ENCODE measurements around the gene ATP9A. TPM values are rescaled to one million over a fixed set of nuclear protein-coding genes. Genes with fewer than 3 reads are reported as not detected.

Gene ATP9A
- total and polyA plus RNA-seq, 10 of the 15 experiments (the other 5 are each of a cell fraction or from before 2014, with no cell fraction given): 0.03 to 0.81 (median 0.14) TPM

DNA sequence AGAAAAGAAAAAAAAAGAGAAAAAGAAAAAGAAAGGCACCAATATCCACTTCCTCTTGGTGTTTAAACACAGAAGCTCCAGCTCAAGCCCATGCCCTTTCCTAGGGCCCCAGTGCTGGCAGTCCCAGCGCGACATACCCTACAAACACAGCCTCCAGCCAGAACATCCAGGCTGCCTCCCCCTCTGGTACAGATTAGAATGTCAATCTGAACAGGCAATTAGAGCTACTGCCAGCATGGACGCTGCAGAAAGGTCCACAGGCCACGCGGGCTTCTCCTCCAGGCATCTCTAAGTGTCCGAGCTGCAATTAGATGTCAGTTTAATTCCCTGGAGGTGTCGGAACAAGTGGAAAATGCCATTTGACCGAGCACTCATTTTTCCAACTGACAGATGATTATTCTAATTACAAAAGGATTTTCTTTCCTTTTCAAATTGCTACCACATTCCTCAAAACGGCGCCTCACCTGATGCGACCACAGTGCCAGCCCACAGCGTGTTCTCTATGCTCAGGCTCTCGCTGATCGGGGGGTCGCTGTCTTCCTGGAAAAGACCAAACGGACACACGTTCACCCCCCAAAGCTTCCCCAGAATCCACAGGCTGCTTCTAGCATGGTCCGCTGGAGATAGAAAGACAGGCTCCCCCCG, 79.5 kb downstream of the ATP9A start:
- Histone ChIP-seq H4K20me1 (ENCODE audit: control insufficient read depth, insufficient read depth) (no peaks in the 10 kb centered on the region), H3K27ac (ENCODE audit: control insufficient read depth, insufficient read depth) (no peak overlapping the region), H3K4me3 (no peak overlapping the region), H3K79me2 (ENCODE audit: control insufficient read depth, insufficient read depth, low read length) (no peaks in the 10 kb centered on the region), H3K36me3 (ENCODE audit: control insufficient read depth in 2 of 2, insufficient read depth in 2 of 2, low read length in 1 of 2) (no peaks in the 10 kb centered on the region), H2AFZ (ENCODE audit: control insufficient read depth, low read depth, low read length) (no peak overlapping the region), H3K4me2 (ENCODE audit: control insufficient read depth, insufficient read depth) (no peak overlapping the region), H3K9me3 (replicated peaks; ENCODE audit: control insufficient read depth, insufficient read depth, low read length) (no peaks in the 10 kb centered on the region), H3K4me1 (ENCODE audit: control insufficient read depth, insufficient read depth, low read length) (no peaks in the 10 kb centered on the region), H3K27me3 (replicated peaks in 1 of 2; ENCODE audit: control insufficient read depth in 2 of 2, insufficient read depth in 2 of 2, low read length in 1 of 2) (no peaks in the 10 kb centered on the region), H3K9ac (ENCODE audit: control insufficient read depth, insufficient read depth, low read length) (no peak overlapping the region)
- ATAC-seq (no peak), DNase-seq (ENCODE audit: low read depth, low spot score) (no peak), FAIRE-seq (no peak)
- ChIA-PET RAD21 (ENCODE audit: unreplicated experiment) (no interaction called here), SMC1A (ENCODE audit: uncharacterized antibody, unreplicated experiment) (no interaction called here), POLR2A (no interaction called here), CTCF (no interaction called here)
- TF ChIP-seq EZH2 (IDR thresholded peaks at IDR 0.05; ENCODE audit: borderline replicate concordance, control insufficient read depth, low read depth, low read length) (no peak), MAX (IDR thresholded peaks at IDR 0.05; ENCODE audit: low read depth, low read length) (no peak), POLR2AphosphoS2 (IDR thresholded peaks at IDR 0.05; ENCODE audit: low read depth, low read length) (no peak)
- BruUV-seq (replicated peaks): no TSS peak
- intact Hi-C loops (cut with micrococcal nuclease; ENCODE audit: unreplicated experiment) (no loop called here), in situ Hi-C loops (cut with MboI) (no loop called here)
- WGBS (ENCODE audit: insufficient coverage, insufficient replicate concordance, low lambda C conversion rate, missing lambda C conversion rate): 63% methylated on average over 19 of the region's 19 CpGs

GRCh38 chr20:51687630-51688029, 80.6 kb downstream of the ATP9A start:
- Histone ChIP-seq H3K4me1 (ENCODE audit: control insufficient read depth, insufficient read depth, low read length) (no peaks in the 10 kb centered on the region), H3K4me2 (ENCODE audit: control insufficient read depth, insufficient read depth) (no peak overlapping the region), H3K79me2 (ENCODE audit: control insufficient read depth, insufficient read depth, low read length) (no peaks in the 10 kb centered on the region), H3K27ac (ENCODE audit: control insufficient read depth, insufficient read depth) (no peak overlapping the region), H3K9me3 (replicated peaks; ENCODE audit: control insufficient read depth, insufficient read depth, low read length) (no peaks in the 10 kb centered on the region), H4K20me1 (ENCODE audit: control insufficient read depth, insufficient read depth) (no peaks in the 10 kb centered on the region), H2AFZ (ENCODE audit: control insufficient read depth, low read depth, low read length) (no peak overlapping the region), H3K9ac (ENCODE audit: control insufficient read depth, insufficient read depth, low read length) (no peak overlapping the region), H3K36me3 (ENCODE audit: control insufficient read depth in 2 of 2, insufficient read depth in 2 of 2, low read length in 1 of 2) (no peaks in the 10 kb centered on the region), H3K27me3 (replicated peaks in 1 of 2; ENCODE audit: control insufficient read depth in 2 of 2, insufficient read depth in 2 of 2, low read length in 1 of 2) (no peaks in the 10 kb centered on the region), H3K4me3 (no peak overlapping the region)
- 11% methylated on average over 3 of the region's 3 CpGs for WGBS (ENCODE audit: insufficient coverage, insufficient replicate concordance, low lambda C conversion rate, missing lambda C conversion rate)
- in situ Hi-C loops (cut with MboI) (no loop called here), intact Hi-C loops (cut with micrococcal nuclease; ENCODE audit: unreplicated experiment) (no loop called here)
- ChIA-PET CTCF (no interaction called here), POLR2A (no interaction called here), RAD21 (ENCODE audit: unreplicated experiment) (no interaction called here), SMC1A (ENCODE audit: uncharacterized antibody, unreplicated experiment) (no interaction called here)
- DNase-seq (ENCODE audit: low read depth, low spot score) (no peak), ATAC-seq (no peak), FAIRE-seq (no peak)
- no TSS peak for BruUV-seq (replicated peaks)
- TF ChIP-seq BHLHE40 (IDR thresholded peaks at IDR 0.05; ENCODE audit: borderline replicate concordance in 1 of 2, low read depth in 2 of 2, low read length in 1 of 2) (no peak), PRDM15 (CRISPR knock-in tag; IDR thresholded peaks at IDR 0.05) (no peak), MEF2A (IDR thresholded peaks at IDR 0.05; ENCODE audit: insufficient read depth, low read depth, low read length) (no peak), EED (IDR thresholded peaks at IDR 0.05; ENCODE audit: low read depth) (no peak), JUNB (IDR thresholded peaks at IDR 0.05) (no peak), SP1 (IDR thresholded peaks at IDR 0.05; ENCODE audit: low read depth, low read length) (no peak), ZNF207 (IDR thresholded peaks at IDR 0.05; ENCODE audit: borderline replicate concordance) (no peak), SPI1 (IDR thresholded peaks at IDR 0.05; ENCODE audit: borderline replicate concordance, insufficient read depth, low read depth, low read length) (no peak), STAT3 (IDR thresholded peaks at IDR 0.05; ENCODE audit: low read depth, low read length) (no peak)
- TF ChIP-seq, protein P1, sequence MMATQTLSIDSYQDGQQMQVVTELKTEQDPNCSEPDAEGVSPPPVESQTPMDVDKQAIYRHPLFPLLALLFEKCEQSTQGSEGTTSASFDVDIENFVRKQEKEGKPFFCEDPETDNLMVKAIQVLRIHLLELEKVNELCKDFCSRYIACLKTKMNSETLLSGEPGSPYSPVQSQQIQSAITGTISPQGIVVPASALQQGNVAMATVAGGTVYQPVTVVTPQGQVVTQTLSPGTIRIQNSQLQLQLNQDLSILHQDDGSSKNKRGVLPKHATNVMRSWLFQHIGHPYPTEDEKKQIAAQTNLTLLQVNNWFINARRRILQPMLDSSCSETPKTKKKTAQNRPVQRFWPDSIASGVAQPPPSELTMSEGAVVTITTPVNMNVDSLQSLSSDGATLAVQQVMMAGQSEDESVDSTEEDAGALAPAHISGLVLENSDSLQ (IDR thresholded peaks at IDR 0.05): no peak

All from GM12878 (cell line).